ENCODE measurements around the gene GPX4.

The GPX4 gene

GRCh38 chr19:1135454-1135853 is 31.7 kb downstream of the GPX4 start:
- Histone ChIP-seq H3K4me3 (ENCODE audit: severe bottlenecking) (no peak overlapping the region), H3K36me3 (ENCODE audit: low read depth) (peaks cover 16% of the 10 kb centered on the region; the same call in 1 of the 2 replicates), H3K27ac (ENCODE audit: poor library complexity, severe bottlenecking) (no peak overlapping the region), H3K9me3 (ENCODE audit: severe bottlenecking) (no peaks in the 10 kb centered on the region), H3K4me1 (ENCODE audit: insufficient read depth, poor library complexity, severe bottlenecking) (peaks cover 6% of the 10 kb centered on the region), H3K27me3 (ENCODE audit: insufficient read depth, poor library complexity, severe bottlenecking) (no peaks in the 10 kb centered on the region)
- no peak for DNase-seq (ENCODE audit: low spot score)
- ATAC-seq (ENCODE audit: low read depth): no peak
- no peak for TF ChIP-seq CTCF (IDR thresholded peaks at IDR 0.05; ENCODE audit: poor library complexity, severe bottlenecking)

GRCh38 chr19:1136201-1136600 is 32.4 kb downstream of the GPX4 start:
- H3K27me3 ChIP-seq (ENCODE audit: insufficient read depth, poor library complexity, severe bottlenecking): no peaks in the 10 kb centered on the region
- H3K36me3 ChIP-seq (ENCODE audit: low read depth): peaks cover 16% of the 10 kb centered on the region; the same call in 1 of the 2 replicates
- no peak for ATAC-seq (ENCODE audit: low read depth)
- DNase-seq (ENCODE audit: low spot score): no peak
- H3K27ac ChIP-seq (ENCODE audit: poor library complexity, severe bottlenecking): no peak overlapping the region
- no peak for TF ChIP-seq CTCF (IDR thresholded peaks at IDR 0.05; ENCODE audit: poor library complexity, severe bottlenecking)
- no peaks in the 10 kb centered on the region for H3K9me3 ChIP-seq (ENCODE audit: severe bottlenecking)
- H3K4me3 ChIP-seq (ENCODE audit: severe bottlenecking): no peak overlapping the region
- H3K4me1 ChIP-seq (ENCODE audit: insufficient read depth, poor library complexity, severe bottlenecking): peaks cover 6% of the 10 kb centered on the region

- DNase-seq (ENCODE audit: low spot score): no peak
- Histone ChIP-seq H3K27ac (ENCODE audit: poor library complexity, severe bottlenecking) (no peak overlapping the region), H3K4me3 (ENCODE audit: severe bottlenecking) (no peak overlapping the region), H3K9me3 (ENCODE audit: severe bottlenecking) (no peaks in the 10 kb centered on the region), H3K27me3 (ENCODE audit: insufficient read depth, poor library complexity, severe bottlenecking) (no peaks in the 10 kb centered on the region), H3K4me1 (ENCODE audit: insufficient read depth, poor library complexity, severe bottlenecking) (peaks cover 6% of the 10 kb centered on the region), H3K36me3 (ENCODE audit: low read depth) (peaks cover 19% of the 10 kb centered on the region; the same call in 1 of the 2 replicates)
- no peak for ATAC-seq (ENCODE audit: low read depth)
- TF ChIP-seq CTCF (IDR thresholded peaks at IDR 0.05; ENCODE audit: poor library complexity, severe bottlenecking): no peak
These were observed 33.0 kb downstream of the GPX4 start for GRCh38 chr19:1136621-1137317.

GRCh38 chr19:1138121-1138520 is 34.3 kb downstream of the GPX4 start:
- TF ChIP-seq CTCF (IDR thresholded peaks at IDR 0.05; ENCODE audit: poor library complexity, severe bottlenecking): no peak
- Histone ChIP-seq H3K27ac (ENCODE audit: poor library complexity, severe bottlenecking) (no peak overlapping the region), H3K36me3 (ENCODE audit: low read depth) (peaks cover 29% of the 10 kb centered on the region), H3K27me3 (ENCODE audit: insufficient read depth, poor library complexity, severe bottlenecking) (no peaks in the 10 kb centered on the region), H3K4me1 (ENCODE audit: insufficient read depth, poor library complexity, severe bottlenecking) (no peaks in the 10 kb centered on the region), H3K9me3 (ENCODE audit: severe bottlenecking) (no peaks in the 10 kb centered on the region), H3K4me3 (ENCODE audit: severe bottlenecking) (no peak overlapping the region)
- ATAC-seq (ENCODE audit: low read depth) (no peak), DNase-seq (ENCODE audit: low spot score) (no peak)

- ATAC-seq (ENCODE audit: low read depth): no peak
- no peaks in the 10 kb centered on the region for H3K27me3 ChIP-seq (ENCODE audit: insufficient read depth, poor library complexity, severe bottlenecking)
- TF ChIP-seq CTCF (IDR thresholded peaks at IDR 0.05; ENCODE audit: poor library complexity, severe bottlenecking): no peak
- DNase-seq (ENCODE audit: low spot score): no peak
- no peak overlapping the region for H3K4me3 ChIP-seq (ENCODE audit: severe bottlenecking)
- no peaks in the 10 kb centered on the region for H3K4me1 ChIP-seq (ENCODE audit: insufficient read depth, poor library complexity, severe bottlenecking)
- no peak overlapping the region for H3K27ac ChIP-seq (ENCODE audit: poor library complexity, severe bottlenecking)
- H3K9me3 ChIP-seq (ENCODE audit: severe bottlenecking): no peaks in the 10 kb centered on the region
- H3K36me3 ChIP-seq (ENCODE audit: low read depth): peaks cover 36% of the 10 kb centered on the region
These were observed 35.3 kb downstream of the GPX4 start for GRCh38 chr19:1139126-1139525.
